ENCODE results near the gene HTRA3. TPM values are rescaled to one million over a fixed set of nuclear protein-coding genes. Genes with fewer than 3 reads are reported as not detected.
A peak's percentile ranks its signal among the peaks of the same experiment; 100 is the strongest.
"Not testable (repeated sequence)": the region's sequence is repeated elsewhere in the genome, so short reads cannot be mapped to it uniquely, and the experiment has no call there.

The HTRA3 gene
- total RNA-seq, 2 donors from 2014 or later: 3.2 to 4.6 TPM

DNA sequence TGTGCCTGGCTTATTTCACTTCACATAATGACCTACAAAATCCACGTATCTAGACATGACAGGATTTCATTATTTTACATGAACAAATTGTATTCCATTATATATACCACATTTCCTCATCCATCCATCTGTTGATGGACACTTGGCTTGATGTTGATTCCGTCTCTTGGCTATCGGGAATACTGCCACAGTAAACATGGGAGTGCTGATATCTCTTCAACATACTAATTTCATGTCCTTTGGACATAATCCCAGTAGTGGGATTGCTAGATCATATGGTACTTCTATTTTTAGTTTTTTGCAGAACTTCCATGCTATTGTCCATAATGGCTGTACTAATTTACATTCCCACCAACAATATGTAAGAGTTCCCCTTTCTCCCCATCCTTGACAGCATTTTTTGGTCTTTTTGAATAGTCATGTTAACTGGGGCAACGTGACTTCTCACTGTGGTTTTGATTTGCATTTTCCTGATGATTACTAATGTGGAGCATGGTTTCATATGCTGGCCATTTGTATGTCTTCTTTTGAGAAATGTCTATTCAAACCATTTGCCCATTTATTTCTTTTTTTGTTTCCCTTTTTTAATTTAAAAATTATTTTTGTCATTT lies 68.9 kb downstream of the HTRA3 start:
- no peak for DNase-seq
- Histone ChIP-seq H3K4me1 (ENCODE audit: control insufficient read depth, insufficient read depth, low read length) (no peaks in the 10 kb centered on the region), H3K9me3 (ENCODE audit: control insufficient read depth, low read length) (no peaks in the 10 kb centered on the region), H3K27ac (ENCODE audit: low read depth, low read length) (no peak overlapping the region), H3K4me3 (ENCODE audit: low read length) (no peak overlapping the region), H3K9ac (ENCODE audit: extremely low read depth, low read length, poor library complexity, severe bottlenecking) (no peak overlapping the region), H3K36me3 (ENCODE audit: control insufficient read depth, insufficient read depth, low read length) (no peaks in the 10 kb centered on the region), H3K27me3 (ENCODE audit: control insufficient read depth, insufficient read depth, low read length, poor library complexity, severe bottlenecking) (no peaks in the 10 kb centered on the region)
- 93 to 94% methylated on average over 3 to 4 of the region's 4 CpGs for WGBS, 2 experiments (ENCODE audit: insufficient coverage in 1 of 2, insufficient read length in 1 of 2)
- no peak overlapping the region for H3K27ac Mint-ChIP-seq
- no peaks in the 10 kb centered on the region for H3K27me3 Mint-ChIP-seq (ENCODE audit: insufficient read depth)
- H3K4me1 Mint-ChIP-seq: peaks cover 2% of the 10 kb centered on the region
- no peaks in the 10 kb centered on the region for H3K36me3 Mint-ChIP-seq (ENCODE audit: low read depth)
- no peak overlapping the region for H3K4me3 Mint-ChIP-seq
- H3K9me3 Mint-ChIP-seq: peaks cover 15% of the 10 kb centered on the region
- TF ChIP-seq, protein P1, sequence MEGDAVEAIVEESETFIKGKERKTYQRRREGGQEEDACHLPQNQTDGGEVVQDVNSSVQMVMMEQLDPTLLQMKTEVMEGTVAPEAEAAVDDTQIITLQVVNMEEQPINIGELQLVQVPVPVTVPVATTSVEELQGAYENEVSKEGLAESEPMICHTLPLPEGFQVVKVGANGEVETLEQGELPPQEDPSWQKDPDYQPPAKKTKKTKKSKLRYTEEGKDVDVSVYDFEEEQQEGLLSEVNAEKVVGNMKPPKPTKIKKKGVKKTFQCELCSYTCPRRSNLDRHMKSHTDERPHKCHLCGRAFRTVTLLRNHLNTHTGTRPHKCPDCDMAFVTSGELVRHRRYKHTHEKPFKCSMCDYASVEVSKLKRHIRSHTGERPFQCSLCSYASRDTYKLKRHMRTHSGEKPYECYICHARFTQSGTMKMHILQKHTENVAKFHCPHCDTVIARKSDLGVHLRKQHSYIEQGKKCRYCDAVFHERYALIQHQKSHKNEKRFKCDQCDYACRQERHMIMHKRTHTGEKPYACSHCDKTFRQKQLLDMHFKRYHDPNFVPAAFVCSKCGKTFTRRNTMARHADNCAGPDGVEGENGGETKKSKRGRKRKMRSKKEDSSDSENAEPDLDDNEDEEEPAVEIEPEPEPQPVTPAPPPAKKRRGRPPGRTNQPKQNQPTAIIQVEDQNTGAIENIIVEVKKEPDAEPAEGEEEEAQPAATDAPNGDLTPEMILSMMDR (conservative IDR thresholded peaks at IDR 0.05): no peak

DNA sequence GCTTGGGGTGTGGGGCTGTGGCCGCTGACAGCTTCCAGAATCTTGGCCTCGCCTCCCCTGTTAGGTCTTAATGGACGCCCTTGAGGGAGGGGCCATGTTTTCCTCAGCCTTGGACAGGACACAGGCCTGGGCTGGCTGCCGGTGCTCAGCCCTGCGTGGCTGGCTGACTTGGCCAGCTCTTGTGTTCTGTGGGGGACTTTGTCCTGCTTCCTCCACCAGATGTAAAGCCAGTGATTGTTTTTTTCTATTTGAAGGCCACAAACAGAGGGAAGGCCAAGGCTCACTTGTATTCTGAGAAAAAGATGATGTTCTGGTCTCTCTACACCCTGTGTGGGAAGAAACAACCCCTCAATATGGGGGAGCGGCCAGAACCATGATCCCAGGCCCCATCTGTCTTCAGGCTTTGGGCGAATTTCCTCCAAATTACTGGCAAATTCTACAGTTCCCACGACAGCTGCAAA lies 71.3 kb downstream of the HTRA3 start:
- 87 to 96% methylated on average over 6 to 8 of the region's 8 CpGs for WGBS, 2 experiments (ENCODE audit: insufficient coverage in 1 of 2, insufficient read length in 1 of 2)
- H3K4me3 ChIP-seq (ENCODE audit: low read length): no peak overlapping the region
- H3K27ac ChIP-seq (ENCODE audit: low read depth, low read length): no peak overlapping the region
- no peak overlapping the region for H3K9ac ChIP-seq (ENCODE audit: extremely low read depth, low read length, poor library complexity, severe bottlenecking)
- Mint-ChIP-seq H3K27ac (no peak overlapping the region), H3K36me3 (ENCODE audit: low read depth) (no peaks in the 10 kb centered on the region), H3K9me3 (peaks cover 10% of the 10 kb centered on the region), H3K4me1 (peaks cover 2% of the 10 kb centered on the region), H3K27me3 (ENCODE audit: insufficient read depth) (peaks cover 5% of the 10 kb centered on the region), H3K4me3 (no peak overlapping the region)
- H3K27me3 ChIP-seq (ENCODE audit: control insufficient read depth, insufficient read depth, low read length, poor library complexity, severe bottlenecking): no peaks in the 10 kb centered on the region
- H3K36me3 ChIP-seq (ENCODE audit: control insufficient read depth, insufficient read depth, low read length): no peaks in the 10 kb centered on the region
- H3K4me1 ChIP-seq (ENCODE audit: control insufficient read depth, insufficient read depth, low read length): no peaks in the 10 kb centered on the region
- H3K9me3 ChIP-seq (ENCODE audit: control insufficient read depth, low read length): no peaks in the 10 kb centered on the region
- TF ChIP-seq, protein P1 (conservative IDR thresholded peaks at IDR 0.05): no peak
- peak; percentile 31 for DNase-seq

DNA sequence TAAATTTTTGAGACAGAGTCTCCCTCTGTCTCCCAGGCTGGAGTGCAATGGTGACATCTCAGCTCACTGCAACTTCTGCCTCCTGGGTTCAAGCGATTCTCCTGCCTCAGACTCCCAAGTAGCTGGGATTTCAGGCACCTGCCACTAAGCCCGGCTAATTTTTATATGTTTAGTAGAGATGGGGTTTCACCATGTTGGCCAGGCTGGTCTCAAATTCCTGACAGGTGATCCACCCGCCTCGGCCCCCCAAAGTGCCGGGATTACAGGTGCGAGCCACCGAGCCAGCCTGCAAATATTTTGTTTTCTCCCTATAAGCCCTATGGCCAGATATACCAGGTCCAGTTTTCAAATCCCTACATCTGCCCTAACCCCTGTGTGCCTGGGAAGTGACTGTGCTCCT lies 71.7 kb downstream of the HTRA3 start:
- not testable (repeated sequence) for H3K36me3 ChIP-seq (ENCODE audit: control insufficient read depth, insufficient read depth, low read length); H3K4me3 ChIP-seq (ENCODE audit: low read length); H3K27ac ChIP-seq (ENCODE audit: low read depth, low read length); H3K4me1 Mint-ChIP-seq; H3K9me3 Mint-ChIP-seq; H3K27me3 ChIP-seq (ENCODE audit: control insufficient read depth, insufficient read depth, low read length, poor library complexity, severe bottlenecking); H3K9ac ChIP-seq (ENCODE audit: extremely low read depth, low read length, poor library complexity, severe bottlenecking); H3K9me3 ChIP-seq (ENCODE audit: control insufficient read depth, low read length); H3K36me3 Mint-ChIP-seq (ENCODE audit: low read depth); H3K4me1 ChIP-seq (ENCODE audit: control insufficient read depth, insufficient read depth, low read length); H3K27ac Mint-ChIP-seq; H3K4me3 Mint-ChIP-seq; DNase-seq; H3K27me3 Mint-ChIP-seq (ENCODE audit: insufficient read depth)
- WGBS, 2 experiments (ENCODE audit: insufficient coverage in 1 of 2, insufficient read length in 1 of 2): 92 to 94% methylated on average over 2 to 7 of the region's 7 CpGs

DNA sequence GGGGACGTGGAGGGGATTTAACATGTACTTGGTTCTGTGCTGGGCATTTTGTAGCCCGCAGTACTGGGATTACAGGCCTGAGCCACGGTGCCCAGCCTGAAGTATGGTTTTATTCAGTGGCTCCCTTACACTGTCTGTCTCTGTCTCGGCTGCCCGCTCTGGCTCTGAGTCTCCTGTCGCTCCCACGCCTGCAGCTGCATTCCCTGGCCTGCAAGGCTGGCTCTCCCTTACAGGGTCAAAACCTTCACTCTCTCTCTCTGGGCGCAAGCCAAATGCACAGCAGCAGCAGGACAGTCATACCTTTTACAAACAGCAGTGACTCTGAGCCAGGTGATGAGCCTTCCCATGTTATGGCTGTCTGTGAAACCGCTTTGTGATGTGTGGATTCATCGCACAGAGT lies 72.1 kb downstream of the HTRA3 start:
- peaks cover 5% of the 10 kb centered on the region for H3K27me3 Mint-ChIP-seq (ENCODE audit: insufficient read depth)
- Histone ChIP-seq H3K4me3 (ENCODE audit: low read length) (no peak overlapping the region), H3K9me3 (ENCODE audit: control insufficient read depth, low read length) (no peaks in the 10 kb centered on the region), H3K9ac (ENCODE audit: extremely low read depth, low read length, poor library complexity, severe bottlenecking) (no peak overlapping the region), H3K4me1 (ENCODE audit: control insufficient read depth, insufficient read depth, low read length) (no peaks in the 10 kb centered on the region), H3K36me3 (ENCODE audit: control insufficient read depth, insufficient read depth, low read length) (no peaks in the 10 kb centered on the region), H3K27ac (ENCODE audit: low read depth, low read length) (no peak overlapping the region), H3K27me3 (ENCODE audit: control insufficient read depth, insufficient read depth, low read length, poor library complexity, severe bottlenecking) (no peaks in the 10 kb centered on the region)
- WGBS, 2 experiments (ENCODE audit: insufficient coverage in 1 of 2, insufficient read length in 1 of 2): 92 to 97% methylated on average over 9 to 10 of the region's 10 CpGs
- peak; percentile 33 for DNase-seq
- peaks cover 2% of the 10 kb centered on the region for H3K4me1 Mint-ChIP-seq
- H3K9me3 Mint-ChIP-seq: peaks cover 2% of the 10 kb centered on the region
- H3K36me3 Mint-ChIP-seq (ENCODE audit: low read depth): no peaks in the 10 kb centered on the region
- TF ChIP-seq, protein P1 (conservative IDR thresholded peaks at IDR 0.05): no peak
- no peak overlapping the region for H3K27ac Mint-ChIP-seq
- no peak overlapping the region for H3K4me3 Mint-ChIP-seq
